ENCODE measurements around the gene TAS2R1. TPM values are rescaled to one million over a fixed set of nuclear protein-coding genes. Genes with fewer than 3 reads are reported as not detected.
"Not testable (repeated sequence)": the region's sequence is repeated elsewhere in the genome, so short reads cannot be mapped to it uniquely, and the experiment has no call there.

The TAS2R1 gene
- total RNA-seq, 1 experiment from 2014 or later: not detected

- no peak for DNase-seq
- Histone ChIP-seq H3K4me3 (ENCODE audit: insufficient read depth, low read depth, low read length) (no peak overlapping the region), H3K36me3 (replicated peaks; ENCODE audit: control insufficient read depth, insufficient read depth, low read length) (no peaks in the 10 kb centered on the region), H3K27me3 (ENCODE audit: control insufficient read depth, insufficient read depth, low read length) (no peaks in the 10 kb centered on the region)
Measured at GRCh38 chr5:9613360-9613759, 16.8 kb downstream of the TAS2R1 start.

- Histone ChIP-seq H3K27me3 (ENCODE audit: control insufficient read depth, insufficient read depth, low read length) (no peaks in the 10 kb centered on the region), H3K36me3 (replicated peaks; ENCODE audit: control insufficient read depth, insufficient read depth, low read length) (no peaks in the 10 kb centered on the region), H3K4me3 (ENCODE audit: insufficient read depth, low read depth, low read length) (no peak overlapping the region)
- DNase-seq: no peak
Measured at GRCh38 chr5:9610969-9611368, 19.2 kb downstream of the TAS2R1 start.

GRCh38 chr5:9610364-9610763 lies 19.8 kb downstream of the TAS2R1 start:
- H3K27me3 ChIP-seq (ENCODE audit: control insufficient read depth, insufficient read depth, low read length): no peaks in the 10 kb centered on the region
- DNase-seq: no peak
- H3K36me3 ChIP-seq (replicated peaks; ENCODE audit: control insufficient read depth, insufficient read depth, low read length): no peaks in the 10 kb centered on the region
- no peak overlapping the region for H3K4me3 ChIP-seq (ENCODE audit: insufficient read depth, low read depth, low read length)

- no peaks in the 10 kb centered on the region for H3K36me3 ChIP-seq (replicated peaks; ENCODE audit: control insufficient read depth, insufficient read depth, low read length)
Measured at GRCh38 chr5:9608093-9608492, 22.1 kb downstream of the TAS2R1 start.

GRCh38 chr5:9605041-9605838 lies 24.9 kb downstream of the TAS2R1 start:
- no peaks in the 10 kb centered on the region for H3K36me3 ChIP-seq (replicated peaks; ENCODE audit: control insufficient read depth, insufficient read depth, low read length)

More at GRCh38 chr5:9608093-9608492, 22.1 kb downstream of the TAS2R1 start:
- H3K27me3 ChIP-seq (ENCODE audit: control insufficient read depth, insufficient read depth, low read length): no peaks in the 10 kb centered on the region
- DNase-seq: no peak
- H3K4me3 ChIP-seq (ENCODE audit: insufficient read depth, low read depth, low read length): no peak overlapping the region

GRCh38 chr5:9604416-9604815 lies 25.7 kb downstream of the TAS2R1 start:
- H3K27me3 ChIP-seq (ENCODE audit: control insufficient read depth, insufficient read depth, low read length): no peaks in the 10 kb centered on the region
- no peak for DNase-seq
- H3K4me3 ChIP-seq (ENCODE audit: insufficient read depth, low read depth, low read length): no peak overlapping the region
- H3K36me3 ChIP-seq (replicated peaks; ENCODE audit: control insufficient read depth, insufficient read depth, low read length): no peaks in the 10 kb centered on the region

More at GRCh38 chr5:9605041-9605838, 24.9 kb downstream of the TAS2R1 start:
- DNase-seq: no peak
- Histone ChIP-seq H3K27me3 (ENCODE audit: control insufficient read depth, insufficient read depth, low read length) (no peaks in the 10 kb centered on the region), H3K4me3 (ENCODE audit: insufficient read depth, low read depth, low read length) (no peak overlapping the region)

- H3K4me3 ChIP-seq (ENCODE audit: insufficient read depth, low read depth, low read length): no peak overlapping the region
- no peaks in the 10 kb centered on the region for H3K27me3 ChIP-seq (ENCODE audit: control insufficient read depth, insufficient read depth, low read length)
- H3K36me3 ChIP-seq (replicated peaks; ENCODE audit: control insufficient read depth, insufficient read depth, low read length): no peaks in the 10 kb centered on the region
- DNase-seq: no peak
Measured at GRCh38 chr5:9601055-9601739, 29.0 kb downstream of the TAS2R1 start.

GRCh38 chr5:9599391-9599790 lies 30.8 kb downstream of the TAS2R1 start:
- no peaks in the 10 kb centered on the region for H3K27me3 ChIP-seq (ENCODE audit: control insufficient read depth, insufficient read depth, low read length)
- no peak for DNase-seq
- no peak overlapping the region for H3K4me3 ChIP-seq (ENCODE audit: insufficient read depth, low read depth, low read length)
- H3K36me3 ChIP-seq (replicated peaks; ENCODE audit: control insufficient read depth, insufficient read depth, low read length): no peaks in the 10 kb centered on the region

GRCh38 chr5:9598329-9598728 lies 31.8 kb downstream of the TAS2R1 start:
- H3K27me3 ChIP-seq (ENCODE audit: control insufficient read depth, insufficient read depth, low read length); H3K36me3 ChIP-seq (replicated peaks; ENCODE audit: control insufficient read depth, insufficient read depth, low read length); DNase-seq; H3K4me3 ChIP-seq (ENCODE audit: insufficient read depth, low read depth, low read length): not testable (repeated sequence)

- not testable (repeated sequence) for H3K4me3 ChIP-seq (ENCODE audit: insufficient read depth, low read depth, low read length); H3K36me3 ChIP-seq (replicated peaks; ENCODE audit: control insufficient read depth, insufficient read depth, low read length); DNase-seq; H3K27me3 ChIP-seq (ENCODE audit: control insufficient read depth, insufficient read depth, low read length)
Measured at GRCh38 chr5:9597322-9597721, 32.8 kb downstream of the TAS2R1 start.

- DNase-seq: no peak
Measured at GRCh38 chr5:9596824-9597223, 33.3 kb downstream of the TAS2R1 start.

GRCh38 chr5:9596171-9596780 lies 33.9 kb downstream of the TAS2R1 start:
- no peak overlapping the region for H3K4me3 ChIP-seq (ENCODE audit: insufficient read depth, low read depth, low read length)
- H3K36me3 ChIP-seq (replicated peaks; ENCODE audit: control insufficient read depth, insufficient read depth, low read length): no peaks in the 10 kb centered on the region
- no peak for DNase-seq
- H3K27me3 ChIP-seq (ENCODE audit: control insufficient read depth, insufficient read depth, low read length): no peaks in the 10 kb centered on the region

More at GRCh38 chr5:9596824-9597223, 33.3 kb downstream of the TAS2R1 start:
- Histone ChIP-seq H3K4me3 (ENCODE audit: insufficient read depth, low read depth, low read length) (no peak overlapping the region), H3K36me3 (replicated peaks; ENCODE audit: control insufficient read depth, insufficient read depth, low read length) (no peaks in the 10 kb centered on the region), H3K27me3 (ENCODE audit: control insufficient read depth, insufficient read depth, low read length) (no peaks in the 10 kb centered on the region)

- H3K4me3 ChIP-seq (ENCODE audit: insufficient read depth, low read depth, low read length): no peak overlapping the region
- no peaks in the 10 kb centered on the region for H3K36me3 ChIP-seq (replicated peaks; ENCODE audit: control insufficient read depth, insufficient read depth, low read length)
- H3K27me3 ChIP-seq (ENCODE audit: control insufficient read depth, insufficient read depth, low read length): no peaks in the 10 kb centered on the region
- no peak for DNase-seq
Measured at GRCh38 chr5:9594913-9595312, 35.2 kb downstream of the TAS2R1 start.

GRCh38 chr5:9589049-9589835 lies 40.9 kb downstream of the TAS2R1 start:
- Histone ChIP-seq H3K36me3 (replicated peaks; ENCODE audit: control insufficient read depth, insufficient read depth, low read length) (no peaks in the 10 kb centered on the region), H3K27me3 (ENCODE audit: control insufficient read depth, insufficient read depth, low read length) (no peaks in the 10 kb centered on the region), H3K4me3 (ENCODE audit: insufficient read depth, low read depth, low read length) (no peak overlapping the region)
- DNase-seq: no peak
